HG02938 (cell line): Measurements from ENCODE around the gene ZCCHC7.
A peak's percentile ranks its signal among the peaks of the same experiment; 100 is the strongest.

Experiments
- ATAC-seq: cut with Tn5 transposase; IDR thresholded peaks from one replicate; pipeline ENCODE4 v1.9.1; 2021; ENCODE audit warnings: mild to moderate bottlenecking, moderate library complexity; ENCODE audit not compliant: unreplicated experiment

The ZCCHC7 gene

DNA sequence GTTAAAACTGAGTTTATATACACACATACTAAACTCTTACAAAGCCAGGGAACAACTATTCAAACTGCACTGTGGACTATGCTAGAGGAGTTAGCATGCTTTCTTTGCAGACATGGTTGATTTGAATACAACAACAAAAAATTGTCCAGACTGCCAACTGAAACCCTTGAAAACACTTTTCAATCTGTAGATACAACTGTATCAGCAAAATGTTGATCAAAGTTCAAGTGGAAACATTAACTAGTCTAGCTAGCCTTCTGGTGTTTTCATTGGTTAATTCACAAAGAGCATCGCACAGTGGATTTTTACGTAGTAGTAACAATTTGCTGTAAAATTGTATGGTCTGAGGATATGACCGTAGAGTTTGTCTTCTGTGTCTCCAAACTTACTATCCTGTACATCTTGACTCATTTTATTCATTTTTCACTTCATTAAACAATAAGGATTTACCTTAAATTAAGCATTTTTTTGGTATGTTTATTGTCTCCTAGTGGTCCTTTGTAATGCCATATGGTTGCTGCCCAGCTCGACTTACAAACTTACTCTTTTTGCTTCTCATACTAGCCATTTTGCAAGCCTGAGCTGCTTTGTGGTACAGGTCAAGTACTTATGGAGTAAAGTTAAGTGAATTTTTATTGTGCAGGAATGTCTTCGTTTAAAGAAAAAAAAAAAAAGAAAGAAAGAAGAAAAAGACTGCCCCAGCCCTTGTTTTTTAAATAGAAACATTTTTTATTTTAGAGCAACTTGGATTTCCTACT, 123.4 kb downstream of the ZCCHC7 start:
- ATAC-seq = no peak

DNA sequence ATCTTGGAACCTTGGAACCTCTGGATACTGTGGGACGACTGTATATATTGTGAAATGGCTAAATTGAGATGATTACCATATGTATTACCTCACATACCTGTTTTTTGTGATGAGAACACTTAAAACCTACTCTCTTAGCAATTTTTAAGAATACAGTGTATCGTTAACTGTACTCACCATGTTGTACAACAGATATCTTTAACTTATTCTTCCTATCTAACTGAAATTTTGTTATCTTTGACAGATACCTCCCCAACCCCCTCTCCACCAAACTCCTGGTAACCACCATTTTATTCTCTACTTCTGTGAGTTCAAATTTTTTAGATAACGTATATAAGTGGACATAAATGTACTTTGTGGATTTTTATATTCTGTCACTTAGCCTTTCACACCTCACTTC, 126.5 kb downstream of the ZCCHC7 start:
- ATAC-seq = no peak

DNA sequence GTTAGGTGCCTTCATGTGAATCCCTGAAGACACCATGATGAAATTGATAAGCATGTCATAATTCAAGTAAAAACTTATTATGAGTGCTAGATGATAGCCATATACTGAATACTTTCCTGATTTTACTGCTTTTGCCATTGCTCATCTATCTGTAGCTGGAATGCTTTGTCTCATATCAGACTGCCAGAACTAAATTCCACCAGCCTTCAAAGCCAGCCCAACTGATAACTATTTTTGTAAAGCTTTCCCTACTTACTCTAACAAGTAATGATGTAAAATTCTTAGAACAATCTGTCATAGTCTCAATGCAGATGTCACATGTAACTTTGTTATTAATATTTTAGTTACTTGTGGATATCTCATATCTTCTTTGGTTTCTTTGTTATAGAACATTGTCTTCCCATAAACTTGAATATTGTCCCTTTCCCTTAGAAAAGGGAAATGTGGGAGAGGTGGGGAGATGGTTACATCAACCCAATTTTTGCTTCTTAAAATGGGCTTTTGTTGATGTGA, 128.3 kb downstream of the ZCCHC7 start:
- no peak for ATAC-seq

GRCh38 chr9:37251452-37251851, 131.1 kb downstream of the ZCCHC7 start:
- peak; percentile 78 for ATAC-seq

- ATAC-seq = no peak
Measured at GRCh38 chr9:37253377-37253937, 133.1 kb downstream of the ZCCHC7 start.

DNA sequence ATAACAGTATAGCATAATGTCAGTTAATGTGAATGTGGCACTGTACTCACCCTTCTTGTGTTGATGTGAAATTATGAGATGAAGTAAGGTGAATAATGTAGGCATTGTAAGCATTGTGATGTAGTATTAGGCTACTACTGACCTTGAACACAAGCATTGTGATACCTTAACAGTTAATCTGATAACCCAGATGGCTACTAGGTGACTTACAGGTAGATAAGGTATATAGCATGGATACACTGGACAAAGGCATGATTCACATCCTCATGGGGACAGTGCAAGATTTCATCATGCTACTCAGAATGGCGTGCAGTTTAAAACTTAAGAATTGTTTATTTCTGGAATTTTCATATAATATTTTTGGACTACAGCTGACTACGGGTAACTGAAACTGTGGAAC, 134.8 kb downstream of the ZCCHC7 start:
- no peak for ATAC-seq

GRCh38 chr9:37255944-37256862, 135.8 kb downstream of the ZCCHC7 start:
- no peak for ATAC-seq

DNA sequence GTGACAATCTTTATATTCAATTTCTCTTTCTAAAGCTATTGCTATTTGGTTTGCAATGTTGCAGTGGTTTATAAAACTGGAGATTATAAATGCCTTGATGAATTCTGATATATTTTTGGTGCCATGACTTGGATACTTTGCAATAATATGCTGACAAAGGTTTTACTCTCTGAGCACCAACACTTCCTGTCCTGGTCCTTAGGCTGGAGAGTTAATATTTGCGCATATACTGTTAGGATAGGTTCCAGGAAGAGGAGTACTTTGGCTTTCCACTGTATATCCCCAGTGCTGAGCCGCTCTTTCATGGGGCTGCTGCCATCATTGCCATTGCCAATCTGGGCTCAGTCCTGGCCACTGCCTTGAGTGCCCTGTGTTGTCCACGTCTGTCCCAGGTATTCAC, 139.6 kb downstream of the ZCCHC7 start:
- no peak for ATAC-seq

GRCh38 chr9:37262410-37262809, 142.0 kb downstream of the ZCCHC7 start:
- ATAC-seq = no peak

DNA sequence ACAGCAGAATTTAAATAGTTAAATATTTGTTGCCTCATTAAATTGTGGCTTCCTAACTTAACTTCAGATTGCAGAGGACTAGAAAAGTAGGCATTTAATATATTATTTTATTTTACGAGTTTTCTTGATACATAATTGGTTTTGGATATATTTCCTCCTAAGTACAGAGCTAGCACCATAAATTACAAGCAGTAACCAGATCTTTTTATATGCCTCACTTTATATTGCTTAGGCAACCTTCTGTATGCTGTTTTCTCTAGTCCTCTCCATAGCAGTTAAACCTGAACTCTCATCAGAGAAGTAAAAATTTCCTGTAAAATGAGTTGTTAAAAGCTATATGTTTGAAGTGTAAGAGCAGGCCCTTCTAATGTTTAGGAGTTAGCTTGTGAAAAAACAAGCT, 144.2 kb downstream of the ZCCHC7 start:
- no peak for ATAC-seq

- no peak for ATAC-seq
Measured at GRCh38 chr9:37266630-37267029, 146.3 kb downstream of the ZCCHC7 start.

GRCh38 chr9:37269221-37269620, 148.8 kb downstream of the ZCCHC7 start:
- ATAC-seq = no peak

- ATAC-seq = no peak
Measured at GRCh38 chr9:37271679-37272078, 151.3 kb downstream of the ZCCHC7 start.

- no peak for ATAC-seq
Measured at GRCh38 chr9:37273595-37273994, 153.2 kb downstream of the ZCCHC7 start.

DNA sequence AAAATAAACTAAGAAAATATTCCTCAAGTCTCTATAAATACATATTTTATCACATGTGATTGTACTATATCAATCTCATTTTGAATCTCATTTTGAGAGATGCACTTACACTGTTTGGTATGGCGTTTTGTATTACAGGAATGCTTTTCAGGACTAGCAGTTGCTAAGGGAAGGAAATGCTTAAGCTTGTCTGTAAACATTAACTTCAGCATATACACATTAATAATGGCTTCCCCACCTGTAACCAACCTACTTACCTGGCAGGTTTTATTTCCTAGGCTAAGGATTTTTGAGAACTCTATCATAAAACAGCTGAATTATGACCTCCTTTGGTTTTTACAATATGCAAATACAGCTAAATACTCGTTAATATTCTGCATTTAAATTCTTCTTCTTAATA, 161.2 kb downstream of the ZCCHC7 start:
- ATAC-seq = no peak

DNA sequence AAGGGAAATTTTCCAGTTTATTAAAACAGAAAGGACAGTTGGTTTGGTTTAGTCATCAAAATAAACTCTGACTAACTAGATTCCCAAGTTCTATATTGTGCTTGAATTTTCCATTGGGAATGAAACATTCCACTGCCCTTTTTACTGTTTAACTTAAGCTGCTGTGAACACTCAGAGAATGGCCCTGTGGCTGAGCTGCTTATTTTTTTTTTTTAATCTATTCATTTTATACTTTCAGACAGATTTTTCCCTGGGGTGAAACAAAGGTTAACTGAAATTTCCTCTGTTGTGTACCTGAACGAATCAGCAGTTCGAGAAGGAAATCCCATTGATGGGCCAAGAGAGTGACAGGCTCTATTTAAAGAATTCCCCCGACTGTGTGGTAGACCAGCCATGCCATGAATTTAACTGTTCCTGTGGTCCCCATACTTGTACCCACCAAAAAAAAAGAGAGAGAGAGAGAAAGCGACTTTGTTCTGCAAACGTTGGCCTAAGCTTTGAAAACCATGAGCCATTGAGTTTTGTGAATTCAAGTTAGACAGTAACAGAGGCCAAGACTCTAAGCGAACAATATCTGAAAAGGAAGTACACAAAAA, 163.5 kb downstream of the ZCCHC7 start:
- ATAC-seq = peak; percentile 40

DNA sequence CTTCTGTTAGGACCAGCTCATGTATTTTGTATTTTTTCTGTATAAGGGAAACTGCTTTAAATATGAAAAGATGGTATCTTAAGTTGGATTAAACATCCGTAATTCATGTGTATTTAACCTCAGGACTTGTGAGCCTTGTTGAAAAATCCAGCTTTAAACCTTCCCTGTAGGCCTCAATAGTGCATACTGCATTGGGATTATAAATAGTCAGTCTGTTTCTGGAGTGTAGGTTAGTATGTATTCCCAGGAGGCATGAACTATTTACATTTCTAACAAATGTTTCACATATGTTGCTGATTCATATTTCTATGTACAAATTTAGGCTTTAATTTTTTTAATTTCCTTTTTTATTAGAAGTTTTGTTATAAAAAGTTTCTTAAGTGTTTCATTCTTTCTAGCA, 164.3 kb downstream of the ZCCHC7 start:
- ATAC-seq = no peak

- ATAC-seq = no peak
Measured at GRCh38 chr9:37286530-37287175, 166.3 kb downstream of the ZCCHC7 start.

- ATAC-seq = no peak
Measured at GRCh38 chr9:37287317-37287716, 166.9 kb downstream of the ZCCHC7 start.

GRCh38 chr9:37289631-37290030, 169.3 kb downstream of the ZCCHC7 start:
- no peak for ATAC-seq
